HepG2 (cell line): Measurements from ENCODE around the gene CCS. TPM values are rescaled to one million over a fixed set of nuclear protein-coding genes. Genes with fewer than 3 reads are reported as not detected.

ENCODE experiments used
- ATAC-seq: fragments of 200-7000 bp; cut with Tn5 transposase; 3 replicates; pipeline ENCODE4 v1.9.1; 2020; ENCODE audit warnings: mild to moderate bottlenecking, moderate library complexity
- BruUV-seq: library from RNA; stranded (reverse); fragments of 400-500 nt; replicated peaks from 2 replicates; lab custom pipeline; 2021; lab: Mats Ljungman, UMichigan
- CTCF ChIA-PET: fragments of 300-600 bp; formaldehyde crosslinking; extraction: SDS; loops from one replicate; lab custom pipeline; 2021; ENCODE audit warnings: low total read pairs, inconsistent platforms, low intra/inter-chr PET ratio; lab: Yijun Ruan, JAX
- POLR2A ChIA-PET: fragments of 350-600 bp; sonication (Branson Sonifier 250); formaldehyde crosslinking; loops from one replicate; lab custom pipeline; 2020; ENCODE audit warnings: antibody characterized with exemption, inconsistent platforms; lab: Yijun Ruan, JAX
- DNase-seq: peaks from one replicate; pipeline ENCODE4 v3.0.0-alpha.2; 2015; ENCODE audit warnings: low spot score
- FAIRE-seq: peaks from 3 replicates; lab custom pipeline; 2011; peaks lifted over from hg19 to GRCh38; lab: Jason Lieb, UNC
- H2AFZ ChIP-seq: one replicate; pipeline ENCODE4 v1.6.1; 2011; ENCODE audit warnings: low read length, inconsistent platforms
- H3K27ac ChIP-seq: fragments of 300-600 bp; 3 replicates; pipeline ENCODE4 v1.8.0; 2011; ENCODE audit warnings: mixed run types, mild to moderate bottlenecking, mixed read lengths, low read length, inconsistent platforms; ENCODE audit not compliant: insufficient read depth; ENCODE audit errors: extremely low read length
- H3K27me3 ChIP-seq, 2 experiments: fragments of 200-600 bp in 1 of 2; 2 replicates in 1 of 2; 3 replicates in 1 of 2; pipeline versions ENCODE4 v1.6.0 to v1.8.0; 2011; ENCODE audit warnings: low read length in 2 of 2, mild to moderate bottlenecking in 2 of 2, moderate library complexity in 2 of 2, inconsistent platforms in 1 of 2; ENCODE audit not compliant: insufficient read depth in 2 of 2, control insufficient read depth in 1 of 2
- H3K36me3 ChIP-seq, 2 experiments: fragments of 200-600 bp in 1 of 2; replicated peaks in 1 of 2; 2 replicates in 1 of 2; 3 replicates in 1 of 2; pipeline versions ENCODE4 v1.5.1 to v1.8.0; 2011; ENCODE audit warnings: low read length in 2 of 2, inconsistent platforms in 1 of 2; ENCODE audit not compliant: insufficient read depth in 2 of 2, control insufficient read depth in 1 of 2
- H3K4me1 ChIP-seq: 2 replicates; pipeline ENCODE4 v1.5.1; 2012; ENCODE audit warnings: low read length, inconsistent platforms; ENCODE audit not compliant: insufficient read depth
- H3K4me2 ChIP-seq: 2 replicates; pipeline ENCODE4 v1.6.0; 2011; ENCODE audit warnings: low read depth, low read length, inconsistent platforms
- H3K4me3 ChIP-seq, 3 experiments: fragments of 200-600 bp in 1 of 3; sonication (generic), shearing (Covaris generic) in 1 of 3; replicated peaks in 1 of 3; 2 replicates each; pipeline ENCODE4 v1.5.1; 2011 to 2016; ENCODE audit warnings: low read length in 3 of 3, inconsistent platforms in 2 of 3, low read depth in 2 of 3, mild to moderate bottlenecking in 2 of 3, control low read depth in 1 of 3, mixed read lengths in 1 of 3; ENCODE audit not compliant: insufficient read depth in 1 of 3
- H3K79me2 ChIP-seq: one replicate; pipeline ENCODE4 v1.6.1; 2011; ENCODE audit warnings: low read length, inconsistent platforms; ENCODE audit not compliant: insufficient read depth
- H3K9ac ChIP-seq: 2 replicates; pipeline ENCODE4 v1.6.0; 2011; ENCODE audit warnings: mild to moderate bottlenecking, low read depth, low read length, inconsistent platforms; ENCODE audit not compliant: insufficient read depth
- H3K9me3 ChIP-seq: 2 replicates; pipeline ENCODE4 v1.5.1; 2012; ENCODE audit warnings: mild to moderate bottlenecking, low read length
- H4K20me1 ChIP-seq: 2 replicates; pipeline ENCODE4 v1.6.0; 2011; ENCODE audit warnings: inconsistent platforms, mild to moderate bottlenecking, low read length, moderate library complexity; ENCODE audit not compliant: insufficient read depth
- AGO1 ChIP-seq: fragments of 200-400 bp; formaldehyde crosslinking; IDR thresholded peaks from 2 replicates; pipeline ENCODE4 v1.6.1; 2017; ENCODE audit warnings: mild to moderate bottlenecking, low read depth, low read length, moderate library complexity; ENCODE audit not compliant: poor library complexity, severe bottlenecking
- CSRNP1 ChIP-seq: sonication (generic); formaldehyde crosslinking; IDR thresholded peaks from 2 replicates; pipeline ENCODE4 v1.8.1; 2023; ENCODE audit warnings: mild to moderate bottlenecking, missing genetic modification reagents
- ELK4 ChIP-seq: sonication (generic); formaldehyde crosslinking; IDR thresholded peaks from 2 replicates; pipeline ENCODE4 v1.9.0; 2021; ENCODE audit warnings: missing genetic modification reagents, borderline replicate concordance
- NCOA2 ChIP-seq: sonication (generic); formaldehyde crosslinking; IDR thresholded peaks from 2 replicates; pipeline ENCODE4 v1.8.0; 2022; ENCODE audit warnings: inconsistent platforms
- TBX2 ChIP-seq: sonication (generic); formaldehyde crosslinking; IDR thresholded peaks from 2 replicates; pipeline ENCODE4 v1.5.0; 2020; ENCODE audit warnings: missing genetic modification reagents, mild to moderate bottlenecking, borderline replicate concordance
- THAP8 ChIP-seq: sonication (generic); formaldehyde crosslinking; IDR thresholded peaks from 2 replicates; pipeline ENCODE4 v1.5.1; 2020; ENCODE audit warnings: missing genetic modification reagents, mild to moderate bottlenecking, borderline replicate concordance
- ZBTB39 ChIP-seq: sonication (generic); formaldehyde crosslinking; IDR thresholded peaks from 2 replicates; pipeline ENCODE4 v1.5.0; 2020; ENCODE audit warnings: missing genetic modification reagents
- ZNF10 ChIP-seq: sonication (generic); formaldehyde crosslinking; IDR thresholded peaks from 2 replicates; pipeline ENCODE4 v1.4.0; 2020; ENCODE audit warnings: mild to moderate bottlenecking, low read depth, missing genetic modification reagents, borderline replicate concordance
- ZNF24 ChIP-seq: fragments of 450-650 bp; IDR thresholded peaks from 2 replicates; pipeline ENCODE4 v1.6.1; 2017; ENCODE audit warnings: antibody characterized with exemption, mild to moderate bottlenecking
- ZNF598 ChIP-seq: sonication (generic); formaldehyde crosslinking; IDR thresholded peaks from 2 replicates; pipeline ENCODE4 v1.5.1; 2020; ENCODE audit warnings: mild to moderate bottlenecking, missing genetic modification reagents, borderline replicate concordance
- ZNF780A ChIP-seq: sonication (generic); formaldehyde crosslinking; IDR thresholded peaks from 2 replicates; pipeline ENCODE4 v1.8.0; 2022; ENCODE audit warnings: mild to moderate bottlenecking, missing genetic modification reagents, moderate library complexity
- WGBS: methylation state at CpG from one replicate; pipeline ENCODE4 v1.1.6; 2017; ENCODE audit warnings: low lambda C conversion rate; 5-methylcytosine and 5-hydroxymethylcytosine counted together
- in situ Hi-C: cut with HindIII; loops from 2 replicates; pipeline ENCODE4 v1.10.0; 2017; ENCODE audit warnings: low pct_unique_long_range_greater_than_20kb; ENCODE audit not compliant: extremely low pct_ligation_motif_present
- intact Hi-C: fragments of 100-400 bp; cut with micrococcal nuclease; formaldehyde crosslinking; loops from one replicate; pipeline ENCODE4 v1.10.0; 2022; ENCODE audit not compliant: unreplicated experiment
- polyA plus RNA-seq, 8 experiments: library from polyadenylated mRNA; depleted of rRNA in 3 of 8; stranded (reverse) in 7 of 8; unstranded in 1 of 8; fragments of >200 nt; fragmentation: Illumina TruSeq in 4 of 8; extraction: Trizol in 4 of 8; gene quantifications; 2 replicates each; pipeline versions ENCODE4 v1.2.1 to v1.2.3, GENCODE V29; 2011 to 2016; ENCODE audit warnings: low read depth in 4 of 8, missing spikeins in 1 of 8, mixed read lengths in 1 of 8; ENCODE audit not compliant: insufficient read depth in 1 of 8
- total RNA-seq, 5 experiments: library from RNA; depleted of rRNA; stranded (reverse); fragments of >200 nt; fragmentation: Illumina TruSeq; extraction: Trizol; gene quantifications; 2 replicates each; pipeline ENCODE4 v1.2.3, GENCODE V29; 2016; ENCODE audit warnings: low read depth in 1 of 5

The CCS gene
- total and polyA plus RNA-seq, 2 of the 13 experiments (the other 11 are each of a cell fraction or from before 2014, with no cell fraction given): 25.4 to 44.6 TPM

GRCh38 chr11:66566221-66566620 is 26.8 kb upstream of the CCS start:
- TF ChIP-seq ZNF598 (CRISPR knock-in tag): no peak
- no peak for TF ChIP-seq ELK4 (CRISPR knock-in tag)
- TF ChIP-seq ZBTB39 (CRISPR knock-in tag): no peak
- TF ChIP-seq TBX2: no peak
- BruUV-seq: no TSS peak
- POLR2A ChIA-PET: no interaction called here

GRCh38 chr11:66567787-66568123 is 25.2 kb upstream of the CCS start:
- H3K9me3 ChIP-seq: no peaks in the 10 kb centered on the region
- H3K79me2 ChIP-seq: no peaks in the 10 kb centered on the region
- no peak for FAIRE-seq
- 50% methylated on average over 5 of the region's 15 CpGs for WGBS
- peaks cover 3 to 47% of the 10 kb centered on the region in 2 experiments; a peak in 4 of 5 replicates for H3K27me3 ChIP-seq
- H3K4me3 ChIP-seq: no peak overlapping the region
- intact Hi-C loops: no loop called here
- H3K36me3 ChIP-seq: no peaks in the 10 kb centered on the region
- H2AFZ ChIP-seq: no peak overlapping the region
- ATAC-seq: no peak
- DNase-seq: no peak
- H3K4me2 ChIP-seq: no peak overlapping the region
- no peaks in the 10 kb centered on the region for H4K20me1 ChIP-seq
- POLR2A ChIA-PET: no interaction called here
- in situ Hi-C loops: loop anchor here (25.0 kb wide), 1 partner anchor 270 kb away; the partner anchor contains the start of gene RCE1
- H3K9ac ChIP-seq: no peak overlapping the region
- no TSS peak for BruUV-seq
- no peak overlapping the region for H3K27ac ChIP-seq
- no peaks in the 10 kb centered on the region for H3K4me1 ChIP-seq
- CTCF ChIA-PET: no interaction called here
- TF ChIP-seq AGO1: no peak
- no peak for TF ChIP-seq CSRNP1 (CRISPR knock-in tag)
- no peak for TF ChIP-seq NCOA2 (CRISPR knock-in tag)
- no peak for TF ChIP-seq THAP8 (CRISPR knock-in tag)
- no peak for TF ChIP-seq ZNF10 (CRISPR knock-in tag)
- TF ChIP-seq ZNF780A (CRISPR knock-in tag): no peak
- no peak for TF ChIP-seq ZNF24

More at GRCh38 chr11:66566221-66566620, 26.8 kb upstream of the CCS start:
- ATAC-seq: no peak
- no peaks in the 10 kb centered on the region for H3K4me1 ChIP-seq
- no peak for FAIRE-seq
- intact Hi-C loops (no loop called here), in situ Hi-C loops (loop anchor here (25.0 kb wide), 1 partner anchor 271 kb away; the partner anchor contains the start of gene RCE1)
- H3K9ac ChIP-seq: no peak overlapping the region
- DNase-seq: no peak
- no peak overlapping the region for H3K4me3 ChIP-seq
- no peaks in the 10 kb centered on the region for H4K20me1 ChIP-seq
- peaks cover 3 to 59% of the 10 kb centered on the region in 2 experiments; a peak in 4 of 5 replicates for H3K27me3 ChIP-seq
- H3K79me2 ChIP-seq: no peaks in the 10 kb centered on the region
- WGBS: 52% methylated on average over 8 of the region's 8 CpGs
- no peaks in the 10 kb centered on the region for H3K9me3 ChIP-seq
- H2AFZ ChIP-seq: no peak overlapping the region
- H3K4me2 ChIP-seq: no peak overlapping the region
- H3K36me3 ChIP-seq: no peaks in the 10 kb centered on the region
- CTCF ChIA-PET: no interaction called here
- no peak overlapping the region for H3K27ac ChIP-seq
